Endothelial cell of umbilical vein (primary cell): ENCODE data around the gene GOLGA2.

Experiments used
- EZH2 ChIP-seq: IDR thresholded peaks from 2 replicates; pipeline ENCODE4 v1.6.1; 2012; ENCODE audit warnings: borderline replicate concordance, low read depth, mild to moderate bottlenecking, moderate library complexity, low read length, inconsistent platforms; ENCODE audit not compliant: severe bottlenecking
- FOS ChIP-seq: IDR thresholded peaks from 2 replicates; pipeline ENCODE4 v1.6.1; 2011; ENCODE audit warnings: mild to moderate bottlenecking, low read length, moderate library complexity, borderline replicate concordance; ENCODE audit not compliant: insufficient read depth
- JUN ChIP-seq: IDR thresholded peaks from 2 replicates; pipeline ENCODE4 v1.6.1; 2011; ENCODE audit warnings: borderline replicate concordance, low read depth; ENCODE audit not compliant: insufficient read length, insufficient read depth
- MYC ChIP-seq: IDR thresholded peaks from one replicate; pipeline ENCODE4 v1.6.1; 2011; ENCODE audit warnings: mild to moderate bottlenecking, low read depth, low read length
- POLR2A ChIP-seq: IDR thresholded peaks from 2 replicates; pipeline ENCODE4 v1.6.1; 2012; ENCODE audit warnings: low read depth, mild to moderate bottlenecking, control low read depth, low read length
- POLR2AphosphoS5 ChIP-seq: IDR thresholded peaks from 2 replicates; pipeline ENCODE4 v1.6.1; 2012; ENCODE audit warnings: low read depth, mild to moderate bottlenecking, control low read depth, low read length, moderate library complexity; ENCODE audit not compliant: insufficient read depth
- TF ChIP-seq, protein P1 (sequence below), 2 donors: IDR thresholded peaks; 1 replicate in 1 of 2; 2 replicates in 1 of 2; pipeline ENCODE4 v1.5.1; 2011; ENCODE audit warnings: low read length in 2 of 2, mild to moderate bottlenecking in 2 of 2, moderate library complexity in 2 of 2, control low read depth in 1 of 2, inconsistent platforms in 1 of 2, low read depth in 1 of 2; ENCODE audit not compliant: insufficient read depth in 1 of 2; ENCODE audit errors: extremely low read depth in 1 of 2
- TF ChIP-seq, protein P2 (sequence below): IDR thresholded peaks from 2 replicates; pipeline ENCODE4 v1.6.1; 2011; ENCODE audit not compliant: insufficient read depth, insufficient read length

DNA sequence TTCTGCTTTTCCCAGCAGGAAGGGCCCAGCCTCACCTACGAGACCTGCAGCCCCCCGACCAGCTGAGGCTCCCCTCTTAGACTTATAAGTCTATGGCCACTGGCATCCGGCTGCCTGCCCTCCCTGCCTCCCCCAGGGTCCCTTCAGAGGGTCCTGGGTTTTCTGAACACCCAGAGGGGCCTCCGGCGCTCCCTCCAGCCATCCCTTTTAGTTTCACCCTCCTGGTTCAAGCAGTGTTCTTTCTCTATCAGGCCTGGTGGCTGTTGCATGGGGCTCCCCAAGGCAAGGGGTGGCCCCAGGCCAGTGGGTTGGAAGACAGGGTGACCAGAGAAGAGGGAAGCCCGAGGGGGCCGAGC is 21.8 kb downstream of the GOLGA2 start:
- TF ChIP-seq, protein P1, sequence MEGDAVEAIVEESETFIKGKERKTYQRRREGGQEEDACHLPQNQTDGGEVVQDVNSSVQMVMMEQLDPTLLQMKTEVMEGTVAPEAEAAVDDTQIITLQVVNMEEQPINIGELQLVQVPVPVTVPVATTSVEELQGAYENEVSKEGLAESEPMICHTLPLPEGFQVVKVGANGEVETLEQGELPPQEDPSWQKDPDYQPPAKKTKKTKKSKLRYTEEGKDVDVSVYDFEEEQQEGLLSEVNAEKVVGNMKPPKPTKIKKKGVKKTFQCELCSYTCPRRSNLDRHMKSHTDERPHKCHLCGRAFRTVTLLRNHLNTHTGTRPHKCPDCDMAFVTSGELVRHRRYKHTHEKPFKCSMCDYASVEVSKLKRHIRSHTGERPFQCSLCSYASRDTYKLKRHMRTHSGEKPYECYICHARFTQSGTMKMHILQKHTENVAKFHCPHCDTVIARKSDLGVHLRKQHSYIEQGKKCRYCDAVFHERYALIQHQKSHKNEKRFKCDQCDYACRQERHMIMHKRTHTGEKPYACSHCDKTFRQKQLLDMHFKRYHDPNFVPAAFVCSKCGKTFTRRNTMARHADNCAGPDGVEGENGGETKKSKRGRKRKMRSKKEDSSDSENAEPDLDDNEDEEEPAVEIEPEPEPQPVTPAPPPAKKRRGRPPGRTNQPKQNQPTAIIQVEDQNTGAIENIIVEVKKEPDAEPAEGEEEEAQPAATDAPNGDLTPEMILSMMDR (IDR thresholded peaks at IDR 0.05; ENCODE audit: extremely low read depth in 1 of 2, insufficient read depth in 1 of 2, low read depth in 1 of 2, low read length in 2 of 2), result no peak
- TF ChIP-seq POLR2AphosphoS5 (no peak), EZH2 (no peak), POLR2A (no peak), FOS (no peak), JUN (no peak), MYC (no peak)
- TF ChIP-seq, protein P2, sequence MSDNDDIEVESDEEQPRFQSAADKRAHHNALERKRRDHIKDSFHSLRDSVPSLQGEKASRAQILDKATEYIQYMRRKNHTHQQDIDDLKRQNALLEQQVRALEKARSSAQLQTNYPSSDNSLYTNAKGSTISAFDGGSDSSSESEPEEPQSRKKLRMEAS, result no peak
